Ovary (tissue), 9 donors: Measurements from ENCODE around the gene DLEU7. TPM values are rescaled to one million over a fixed set of nuclear protein-coding genes. Genes with fewer than 3 reads are reported as not detected.

ENCODE experiments used
- DNase-seq, 5 donors: peaks; one replicate each; pipeline ENCODE4 v3.0.0-alpha.2; 2019 to 2020
- H3K27ac ChIP-seq, 2 donors: fragments of 200-600 bp; one replicate each; pipeline versions ENCODE4 v1.5.1 to v1.8.0; 2019 to 2022
- H3K27me3 ChIP-seq: fragments of 200-600 bp; one replicate; pipeline ENCODE4 v1.8.0; 2022
- H3K36me3 ChIP-seq: fragments of 200-600 bp; sonication (generic); one replicate; pipeline ENCODE4 v1.5.1; 2019
- H3K4me1 ChIP-seq: one replicate; pipeline ENCODE4 v1.8.1; 2013; ENCODE audit warnings: mild to moderate bottlenecking, moderate library complexity; ENCODE audit not compliant: insufficient read depth
- H3K4me3 ChIP-seq: fragments of 200-600 bp; sonication (generic); one replicate; pipeline ENCODE4 v1.5.1; 2017
- H3K9me3 ChIP-seq, 2 donors: fragments of 200-600 bp in 1 of 2; sonication (generic) in 1 of 2; one replicate each; pipeline versions ENCODE4 v1.5.1 to v1.8.1; 2013 to 2019; ENCODE audit warnings: mild to moderate bottlenecking in 1 of 2, moderate library complexity in 1 of 2
- EP300 ChIP-seq: sonication (generic); formaldehyde crosslinking; IDR thresholded peaks from one replicate; pipeline ENCODE4 v1.6.1; 2017; ENCODE audit warnings: antibody characterized with exemption
- POLR2A ChIP-seq: fragments of 450-650 bp; IDR thresholded peaks from one replicate; pipeline ENCODE4 v1.6.1; 2017; ENCODE audit warnings: antibody characterized with exemption, mild to moderate bottlenecking, moderate library complexity
- WGBS, 3 donors: extraction: QIAGEN DNeasy Blood & Tissue Kit in 1 of 3; methylation state at CpG; one replicate each; pipeline versions ENCODE4 v1.1.5 to v1.1.7; 2013 to 2017; 5-methylcytosine and 5-hydroxymethylcytosine counted together
- intact Hi-C, 4 donors: fragments of 100-400 bp; cut with DNase I; formaldehyde crosslinking; loops; one replicate each; pipeline versions ENCODE4 v1.11.0 to v1.15.1; 2022 to 2023
- polyA plus RNA-seq, 2 donors: library from polyadenylated mRNA; stranded (reverse); fragments of 200-250 nt in 1 of 2; fragments of 350-450 nt in 1 of 2; fragmentation: Illumina TruSeq in 1 of 2; extraction: RNeasy Lipid Tissue Mini Kit (QIAGEN cat#74804) in 1 of 2; gene quantifications; one replicate each; pipeline ENCODE4 v1.2.3, GENCODE V29; 2013 to 2014
- total RNA-seq, 7 donors: library from RNA; depleted of rRNA in 2 of 7; stranded (reverse); fragments of >200 nt in 2 of 7; fragmentation: NEBNext Ultra II Directional in 3 of 7; extraction: Animal tissue kit (Norgen Biotek cat#: 25700) in 3 of 7; gene quantifications; one replicate each; pipeline versions ENCODE4 v1.1.0 to v1.2.4, GENCODE V29; 2016 to 2023
- TF ChIP-seq, protein P1 (sequence below), 3 donors: fragments of 450-650 bp in 2 of 3; fragments of 200-600 bp in 1 of 3; IDR thresholded peaks; one replicate each; pipeline versions ENCODE4 v1.5.1 to v1.8.0; 2016 to 2022; ENCODE audit warnings: antibody characterized with exemption in 3 of 3, mild to moderate bottlenecking in 1 of 3
- donor health status: DM: no; HTN: no; CAD: no; lungs with moderate emphysema.
- donor health status: DM: no; HTN: no; CAD: no.
- donor health status: Bipolar disorder and iron deficiency.
- donor health status: DM: yes; HTN: yes; CAD: no.
- donor health status: DM: no; HTN: no; CAD: no.
- donor health status: DM: yes; HTN: yes; CAD: no.

The DLEU7 gene
- total and polyA plus RNA-seq, 9 donors, result 0.05 to 0.65 (median 0.24) TPM; not detected in 3

DNA sequence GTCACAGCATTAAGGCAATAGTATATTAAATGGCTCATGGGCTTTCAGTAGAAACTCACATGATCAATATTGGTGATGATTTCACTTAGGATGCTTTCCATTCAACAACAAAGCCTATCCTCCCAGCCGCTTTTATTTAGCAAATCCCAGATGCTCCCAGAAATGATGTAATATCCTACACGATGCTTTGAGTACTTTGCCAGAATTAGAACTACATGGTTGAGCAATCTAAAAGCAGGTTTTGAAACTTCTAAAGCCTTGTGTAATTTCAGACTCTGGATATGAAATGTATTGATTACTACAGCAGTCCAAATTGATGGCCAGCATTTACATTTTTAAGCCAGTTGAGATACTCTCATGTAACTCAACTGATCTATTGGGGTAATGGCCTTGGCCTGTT is 13.6 kb downstream of the DLEU7 start:
- no peak overlapping the region for H3K27ac ChIP-seq
- intact Hi-C loops, result no loop called here
- no peaks in the 10 kb centered on the region for H3K27me3 ChIP-seq
- H3K4me3 ChIP-seq, result no peak overlapping the region
- no peaks in the 10 kb centered on the region for H3K9me3 ChIP-seq
- H3K36me3 ChIP-seq, result no peaks in the 10 kb centered on the region
- TF ChIP-seq EP300 (no peak), POLR2A (no peak)
- TF ChIP-seq, protein P1, sequence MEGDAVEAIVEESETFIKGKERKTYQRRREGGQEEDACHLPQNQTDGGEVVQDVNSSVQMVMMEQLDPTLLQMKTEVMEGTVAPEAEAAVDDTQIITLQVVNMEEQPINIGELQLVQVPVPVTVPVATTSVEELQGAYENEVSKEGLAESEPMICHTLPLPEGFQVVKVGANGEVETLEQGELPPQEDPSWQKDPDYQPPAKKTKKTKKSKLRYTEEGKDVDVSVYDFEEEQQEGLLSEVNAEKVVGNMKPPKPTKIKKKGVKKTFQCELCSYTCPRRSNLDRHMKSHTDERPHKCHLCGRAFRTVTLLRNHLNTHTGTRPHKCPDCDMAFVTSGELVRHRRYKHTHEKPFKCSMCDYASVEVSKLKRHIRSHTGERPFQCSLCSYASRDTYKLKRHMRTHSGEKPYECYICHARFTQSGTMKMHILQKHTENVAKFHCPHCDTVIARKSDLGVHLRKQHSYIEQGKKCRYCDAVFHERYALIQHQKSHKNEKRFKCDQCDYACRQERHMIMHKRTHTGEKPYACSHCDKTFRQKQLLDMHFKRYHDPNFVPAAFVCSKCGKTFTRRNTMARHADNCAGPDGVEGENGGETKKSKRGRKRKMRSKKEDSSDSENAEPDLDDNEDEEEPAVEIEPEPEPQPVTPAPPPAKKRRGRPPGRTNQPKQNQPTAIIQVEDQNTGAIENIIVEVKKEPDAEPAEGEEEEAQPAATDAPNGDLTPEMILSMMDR (IDR thresholded peaks at IDR 0.05), result no peak
- 66 to 77% (median 72%) methylated on average over 2 of the region's 2 CpGs for WGBS, 3 donors
- no peak for DNase-seq
- H3K4me1 ChIP-seq, result no peaks in the 10 kb centered on the region

DNA sequence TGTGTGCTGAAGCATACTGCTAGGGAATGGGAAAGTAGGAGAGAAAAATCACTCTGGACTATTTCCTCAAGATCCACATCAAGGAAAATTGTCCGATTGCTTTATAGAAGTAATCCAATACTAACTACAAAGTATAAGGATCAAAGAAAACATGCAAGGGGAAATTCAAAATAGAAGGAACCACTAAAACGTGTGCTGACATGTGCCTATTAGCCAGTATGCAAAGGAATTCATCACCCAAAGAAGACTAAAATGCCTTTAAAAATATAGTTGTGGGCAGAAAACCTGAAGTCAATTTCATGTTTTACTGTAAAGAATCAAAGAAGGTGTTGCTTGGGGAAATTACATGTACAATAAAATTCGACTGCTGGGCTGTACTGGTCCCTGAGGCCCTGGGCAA is 14.3 kb downstream of the DLEU7 start:
- intact Hi-C loops, result no loop called here
- DNase-seq, result no peak
- H3K9me3 ChIP-seq, result no peaks in the 10 kb centered on the region
- H3K27ac ChIP-seq, result no peak overlapping the region
- H3K4me1 ChIP-seq, result no peaks in the 10 kb centered on the region
- no peaks in the 10 kb centered on the region for H3K36me3 ChIP-seq
- TF ChIP-seq POLR2A, result no peak
- TF ChIP-seq EP300, result no peak
- TF ChIP-seq, protein P1 (IDR thresholded peaks at IDR 0.05), result no peak
- no peaks in the 10 kb centered on the region for H3K27me3 ChIP-seq
- 70 to 83% (median 73%) methylated on average over 3 of the region's 3 CpGs for whole genome bisulfite sequencing, 3 donors
- H3K4me3 ChIP-seq, result no peak overlapping the region

DNA sequence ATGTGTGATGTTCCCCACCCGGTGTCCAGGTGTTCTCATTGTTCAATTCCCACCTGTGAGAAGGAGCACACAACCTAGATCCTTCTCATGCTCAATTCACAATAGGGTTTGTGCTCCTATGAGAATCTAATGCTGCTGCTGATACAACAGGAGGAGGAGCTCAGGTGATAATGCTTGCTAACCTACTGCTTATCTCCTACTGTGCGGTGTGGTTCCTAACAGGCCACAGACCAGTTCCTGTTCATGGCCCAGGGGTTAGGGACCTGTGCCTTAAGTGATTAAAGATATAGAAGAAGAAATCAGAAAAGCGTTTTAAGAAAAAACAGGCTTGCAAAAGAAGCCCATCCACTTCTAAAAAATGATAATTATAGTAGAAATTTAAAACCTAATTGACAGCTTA is 17.5 kb downstream of the DLEU7 start:
- H3K27ac ChIP-seq, result no peak overlapping the region
- H3K9me3 ChIP-seq, result no peaks in the 10 kb centered on the region
- no peak for DNase-seq
- no peaks in the 10 kb centered on the region for H3K36me3 ChIP-seq
- H3K4me3 ChIP-seq, result no peak overlapping the region
- WGBS, 3 donors, result 70 to 89% (median 83%) methylated on average over 3 of the region's 3 CpGs
- H3K4me1 ChIP-seq, result no peaks in the 10 kb centered on the region
- TF ChIP-seq POLR2A (no peak), EP300 (no peak)
- TF ChIP-seq, protein P1 (IDR thresholded peaks at IDR 0.05), result no peak
- no peaks in the 10 kb centered on the region for H3K27me3 ChIP-seq
- intact Hi-C loops, result no loop called here

DNA sequence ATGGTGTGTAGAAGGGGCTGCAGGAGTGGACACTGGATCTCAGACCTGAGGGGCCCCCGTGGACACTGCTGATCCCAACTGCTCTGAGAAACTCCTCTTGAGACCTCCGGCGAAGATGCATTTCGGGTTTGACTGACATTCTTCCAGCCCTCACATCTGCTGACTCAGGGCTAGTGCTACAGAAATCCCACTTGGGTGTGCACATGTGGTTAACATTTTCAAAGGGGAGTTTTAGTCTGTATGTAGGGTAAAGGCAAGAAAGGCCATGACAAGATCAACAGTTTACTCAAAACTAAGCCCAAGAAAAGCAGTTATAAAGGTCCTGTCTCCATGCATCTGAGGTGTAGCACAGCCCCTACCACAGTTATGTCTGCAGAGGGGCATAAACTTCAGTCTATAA is 31.2 kb downstream of the DLEU7 start:
- no peak for TF ChIP-seq POLR2A
- TF ChIP-seq EP300, result no peak
- TF ChIP-seq, protein P1 (IDR thresholded peaks at IDR 0.05), result no peak
- H3K27me3 ChIP-seq, result no peaks in the 10 kb centered on the region
- no peak overlapping the region for H3K27ac ChIP-seq
- no peak for DNase-seq
- intact Hi-C loops, result no loop called here
- WGBS, 3 donors, result 68 to 82% (median 74%) methylated on average over 4 of the region's 4 CpGs
- H3K4me1 ChIP-seq, result no peaks in the 10 kb centered on the region
- no peaks in the 10 kb centered on the region for H3K9me3 ChIP-seq
- no peaks in the 10 kb centered on the region for H3K36me3 ChIP-seq
- H3K4me3 ChIP-seq, result no peak overlapping the region

DNA sequence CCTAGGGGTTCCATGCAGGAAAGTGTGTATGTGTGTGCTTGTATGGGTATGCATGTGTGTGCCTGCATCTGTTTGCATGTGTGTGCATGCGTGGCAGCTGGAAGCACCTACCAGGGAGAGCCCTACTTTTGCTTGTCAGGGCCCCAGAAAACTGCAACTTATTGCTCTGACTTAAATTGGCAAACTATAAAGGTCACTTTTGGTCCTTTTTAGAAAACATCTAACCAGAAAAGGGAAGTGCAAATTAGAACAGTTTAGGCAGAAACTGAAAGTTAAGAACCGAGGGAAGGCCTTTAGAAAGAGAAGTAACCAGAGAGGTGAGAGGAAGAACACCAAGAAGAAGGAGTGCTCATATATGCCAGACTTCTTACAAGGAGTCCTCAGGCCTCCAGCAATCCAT is 32.5 kb downstream of the DLEU7 start:
- intact Hi-C loops, result no loop called here
- WGBS, 3 donors, result 57 to 67% (median 65%) methylated on average over 2 of the region's 2 CpGs
- H3K27ac ChIP-seq, result no peak overlapping the region

More for the DNA sequence above, 32.5 kb downstream of the DLEU7 start:
- no peaks in the 10 kb centered on the region for H3K27me3 ChIP-seq
- no peaks in the 10 kb centered on the region for H3K9me3 ChIP-seq
- H3K4me1 ChIP-seq, result no peaks in the 10 kb centered on the region
- H3K36me3 ChIP-seq, result no peaks in the 10 kb centered on the region
- TF ChIP-seq EP300 (no peak), POLR2A (no peak)
- TF ChIP-seq, protein P1 (IDR thresholded peaks at IDR 0.05), result no peak
- DNase-seq, result no peak
- H3K4me3 ChIP-seq, result no peak overlapping the region
